Mammary epithelial cell (primary cell): ENCODE data around the gene ZNF256.

ENCODE experiments used
- EZH2 ChIP-seq: IDR thresholded peaks from 2 replicates; pipeline ENCODE4 v1.6.1; 2012; ENCODE audit warnings: low read length, inconsistent platforms, borderline replicate concordance
- TF ChIP-seq, protein P1 (sequence below), 2 donors: IDR thresholded peaks in 1 of 2; conservative IDR thresholded peaks in 1 of 2; 2 replicates each; pipeline ENCODE4 v1.5.1; 2011 to 2012; ENCODE audit warnings: inconsistent platforms in 2 of 2, low read length in 2 of 2, mild to moderate bottlenecking in 2 of 2, control low read depth in 1 of 2, low read depth in 1 of 2; ENCODE audit not compliant: insufficient read depth in 1 of 2; ENCODE audit errors: extremely low read depth in 1 of 2

DNA sequence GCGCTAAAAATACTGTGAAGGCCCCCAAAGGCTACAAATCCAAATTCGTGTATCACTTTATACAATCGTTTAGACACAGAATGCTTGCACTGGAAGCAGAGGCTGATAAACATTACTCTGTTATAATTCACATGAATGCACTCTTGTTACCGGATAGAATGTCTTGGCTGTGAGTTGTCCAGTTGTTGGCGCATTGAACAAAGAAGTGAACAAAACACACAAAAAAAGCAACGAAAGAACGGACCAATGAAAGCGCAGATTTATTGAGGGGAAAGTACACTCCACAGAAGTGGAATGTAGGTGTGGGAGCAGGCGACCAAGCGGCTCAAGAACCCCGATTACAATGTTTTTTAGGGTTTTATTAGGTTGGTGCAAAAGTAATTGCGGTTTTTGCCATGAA, 11.8 kb downstream of the ZNF256 start:
- TF ChIP-seq, protein P1, sequence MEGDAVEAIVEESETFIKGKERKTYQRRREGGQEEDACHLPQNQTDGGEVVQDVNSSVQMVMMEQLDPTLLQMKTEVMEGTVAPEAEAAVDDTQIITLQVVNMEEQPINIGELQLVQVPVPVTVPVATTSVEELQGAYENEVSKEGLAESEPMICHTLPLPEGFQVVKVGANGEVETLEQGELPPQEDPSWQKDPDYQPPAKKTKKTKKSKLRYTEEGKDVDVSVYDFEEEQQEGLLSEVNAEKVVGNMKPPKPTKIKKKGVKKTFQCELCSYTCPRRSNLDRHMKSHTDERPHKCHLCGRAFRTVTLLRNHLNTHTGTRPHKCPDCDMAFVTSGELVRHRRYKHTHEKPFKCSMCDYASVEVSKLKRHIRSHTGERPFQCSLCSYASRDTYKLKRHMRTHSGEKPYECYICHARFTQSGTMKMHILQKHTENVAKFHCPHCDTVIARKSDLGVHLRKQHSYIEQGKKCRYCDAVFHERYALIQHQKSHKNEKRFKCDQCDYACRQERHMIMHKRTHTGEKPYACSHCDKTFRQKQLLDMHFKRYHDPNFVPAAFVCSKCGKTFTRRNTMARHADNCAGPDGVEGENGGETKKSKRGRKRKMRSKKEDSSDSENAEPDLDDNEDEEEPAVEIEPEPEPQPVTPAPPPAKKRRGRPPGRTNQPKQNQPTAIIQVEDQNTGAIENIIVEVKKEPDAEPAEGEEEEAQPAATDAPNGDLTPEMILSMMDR (conservative IDR thresholded peaks at IDR 0.05 in 1 of 2, IDR thresholded peaks at IDR 0.05 in 1 of 2; ENCODE audit: extremely low read depth in 1 of 2, insufficient read depth in 1 of 2, low read depth in 1 of 2, low read length in 2 of 2): no peak
- no peak for TF ChIP-seq EZH2
